NCI-H2227 treated with DMSO at 0.1 percent for 48 hours (cell line): Measurements from ENCODE around the gene NEDD4L.
"Not testable (repeated sequence)": the region's sequence is repeated elsewhere in the genome, so short reads cannot be mapped to it uniquely, and the experiment has no call there.

Experiments
- DNase-seq: peaks from one replicate; lab custom pipeline; 2025; lab: John Stamatoyannopoulos, UW

NEDD4L gene

GRCh38 chr18:58266291-58266690, 222.3 kb downstream of the NEDD4L start:
- DNase-seq: no peak

DNA sequence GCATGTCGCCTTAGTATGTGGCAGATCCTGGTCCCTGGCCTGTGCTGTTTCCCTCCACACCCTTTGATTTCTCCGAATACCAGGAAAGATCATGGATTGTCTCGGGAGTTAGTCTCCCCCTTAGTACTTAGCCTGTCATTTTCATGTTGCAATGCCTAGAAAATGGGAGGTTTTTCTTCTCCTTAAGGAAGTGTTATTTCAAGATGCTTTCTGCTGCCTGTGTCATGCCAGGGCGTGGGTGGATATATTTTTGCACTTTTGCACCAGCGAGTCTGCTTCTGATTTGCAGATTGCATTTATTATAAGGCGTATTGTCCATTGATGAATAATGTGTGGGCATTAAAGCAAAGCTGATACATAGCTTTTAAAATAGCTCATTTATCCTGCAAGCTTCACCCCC, 223.5 kb downstream of the NEDD4L start:
- DNase-seq: no peak

DNA sequence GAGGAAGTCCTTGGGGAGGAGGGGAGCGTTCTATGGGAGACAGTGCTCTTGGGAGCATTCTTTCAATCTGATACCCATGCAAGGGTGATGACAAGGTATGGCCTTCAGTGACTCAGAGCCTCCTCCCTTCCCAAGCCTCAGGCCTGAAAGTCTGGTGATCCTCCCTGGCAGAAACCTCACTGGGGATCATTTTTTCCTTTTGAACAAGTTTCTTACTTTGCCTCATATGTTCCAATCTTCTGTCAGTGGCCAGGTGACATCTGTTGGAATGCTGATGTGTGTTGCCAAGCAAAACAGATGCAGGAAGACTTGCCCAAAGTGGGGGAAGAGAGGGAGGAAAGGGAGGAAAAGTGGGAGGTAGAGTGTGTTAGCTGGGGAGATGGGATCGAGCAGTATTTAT, 224.8 kb downstream of the NEDD4L start:
- DNase-seq: no peak

- DNase-seq: no peak
Observed at GRCh38 chr18:58269931-58270330, 225.9 kb downstream of the NEDD4L start.

- no peak for DNase-seq
Observed at GRCh38 chr18:58270396-58270795, 226.4 kb downstream of the NEDD4L start.

DNA sequence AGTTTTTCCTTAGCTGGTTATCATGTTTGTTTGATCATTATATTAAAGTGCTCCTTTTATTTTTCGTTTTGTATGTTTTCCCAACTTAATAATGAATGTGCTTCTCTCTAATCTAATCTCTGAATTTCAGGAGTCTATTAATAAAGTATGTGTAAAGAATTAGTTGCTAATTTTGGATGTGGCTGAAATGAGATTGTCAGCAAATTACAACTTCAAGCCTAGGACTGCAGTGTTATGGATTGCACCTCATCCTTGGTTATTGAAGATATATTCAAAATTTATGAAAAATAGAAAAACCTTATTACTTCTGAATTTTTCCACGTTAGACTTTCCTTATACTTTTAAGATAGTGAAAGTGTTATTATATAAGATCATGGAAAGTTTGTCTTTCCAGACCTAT, 227.7 kb downstream of the NEDD4L start:
- DNase-seq: no peak

- no peak for DNase-seq
Observed at GRCh38 chr18:58272209-58272608, 228.2 kb downstream of the NEDD4L start.

GRCh38 chr18:58272779-58273435, 228.9 kb downstream of the NEDD4L start:
- DNase-seq: no peak

DNA sequence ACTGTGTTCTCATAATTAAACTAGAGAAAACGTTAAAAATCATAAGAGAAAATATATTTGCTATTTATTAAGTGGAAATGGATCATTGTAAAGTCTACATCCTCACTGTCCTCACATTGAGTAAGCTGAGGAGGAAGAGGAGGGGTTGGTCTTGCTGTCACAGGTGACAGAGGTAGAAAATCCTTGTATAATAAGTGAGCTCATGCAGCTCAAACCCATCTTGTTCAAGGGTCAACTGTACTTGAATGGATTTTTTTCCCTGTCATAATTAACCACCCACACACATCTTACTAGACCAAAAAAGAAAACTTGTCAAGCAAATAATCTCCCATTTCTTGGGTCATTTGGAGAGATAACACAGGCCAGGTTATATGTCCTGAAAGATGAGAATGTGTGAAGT, 231.2 kb downstream of the NEDD4L start:
- DNase-seq: no peak

DNA sequence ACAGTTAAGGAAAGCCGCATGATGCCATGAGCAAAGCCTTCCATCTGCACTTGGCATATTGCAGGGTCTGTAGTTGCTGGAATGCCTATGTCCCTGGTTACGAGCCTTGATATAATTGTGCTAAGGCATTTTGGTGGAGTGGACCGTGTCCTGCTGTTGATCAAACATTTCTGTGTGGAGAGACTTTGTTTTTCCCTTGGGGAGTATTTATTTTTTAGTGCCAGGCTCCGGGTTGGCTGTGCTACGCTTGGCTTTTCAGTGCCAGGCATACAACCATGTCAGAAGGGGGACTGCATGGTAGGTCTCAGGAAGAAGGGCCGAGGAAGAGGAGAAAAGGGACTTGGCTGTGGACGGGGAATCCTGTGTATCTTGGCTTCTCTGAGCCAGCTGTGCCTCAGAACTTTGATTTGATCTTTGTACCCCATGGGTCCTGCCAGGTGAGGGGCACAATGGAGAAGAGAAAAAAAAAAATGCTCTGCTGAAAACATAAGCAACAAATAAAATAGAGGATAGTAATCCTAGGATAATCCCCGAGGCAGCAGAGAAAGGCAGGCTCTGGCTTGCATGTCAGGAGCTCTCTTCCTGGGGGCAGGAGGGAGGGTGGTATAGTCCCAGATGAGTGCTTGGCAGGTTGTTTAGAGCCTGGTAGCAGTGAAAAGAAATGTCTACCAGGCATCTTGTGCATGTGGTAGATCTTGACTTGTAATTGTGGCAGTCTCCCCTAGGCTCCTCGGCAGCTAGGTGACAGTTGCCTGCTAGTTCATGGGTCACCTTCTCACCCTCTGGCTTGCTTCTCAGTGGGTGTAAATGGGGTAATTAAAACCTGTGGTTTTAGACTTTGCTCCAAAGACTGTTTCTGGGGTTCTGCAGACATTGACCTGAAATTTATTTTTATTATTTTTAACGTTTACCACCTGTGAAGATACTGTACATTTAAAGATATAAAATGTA, 233.0 kb downstream of the NEDD4L start:
- no peak for DNase-seq

DNA sequence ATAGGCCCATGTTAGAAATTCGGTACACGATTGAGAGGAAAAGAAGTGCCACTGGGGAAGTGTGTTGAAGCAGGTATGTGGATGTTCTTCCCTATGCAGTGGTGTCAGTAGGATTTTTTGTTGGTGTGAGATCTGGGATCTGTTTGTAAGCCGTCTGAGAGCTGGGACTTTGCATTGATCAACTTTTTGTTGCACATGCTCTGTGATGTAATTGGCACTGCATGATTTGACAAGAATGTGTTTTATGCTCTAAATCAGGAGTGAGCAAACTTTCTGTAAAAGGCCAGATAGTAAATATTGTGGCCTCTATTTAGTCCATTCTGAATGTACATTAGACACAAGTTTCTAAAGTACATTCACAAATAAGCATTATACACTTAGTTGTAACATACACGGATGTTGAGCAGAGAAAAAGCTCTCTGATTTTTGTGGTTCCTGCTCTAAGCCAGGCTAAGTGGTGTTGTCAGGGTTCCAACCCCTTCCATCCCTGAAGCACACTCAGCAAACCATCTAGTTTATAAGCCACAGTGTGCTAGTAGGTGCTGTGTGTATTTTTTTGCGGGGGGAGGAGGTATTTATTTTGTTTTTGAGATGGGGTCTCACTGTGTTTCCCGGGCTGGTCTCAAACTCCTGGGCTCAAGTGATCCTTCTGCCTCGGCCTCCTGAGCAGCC, 235.6 kb downstream of the NEDD4L start:
- DNase-seq: no peak

- DNase-seq: no peak
Observed at GRCh38 chr18:58280191-58280590, 236.2 kb downstream of the NEDD4L start.

GRCh38 chr18:58282872-58283271, 238.8 kb downstream of the NEDD4L start:
- DNase-seq: not testable (repeated sequence)

- no peak for DNase-seq
Observed at GRCh38 chr18:58284699-58285448, 240.8 kb downstream of the NEDD4L start.

GRCh38 chr18:58285449-58286130, 241.6 kb downstream of the NEDD4L start:
- DNase-seq: no peak

- no peak for DNase-seq
Observed at GRCh38 chr18:58286632-58287352, 242.8 kb downstream of the NEDD4L start.

GRCh38 chr18:58287353-58288274, 243.6 kb downstream of the NEDD4L start:
- no peak for DNase-seq

GRCh38 chr18:58288921-58289797, 245.1 kb downstream of the NEDD4L start:
- DNase-seq: no peak
